Activated gamma-delta T cell treated with Interleukin-2 at 50 U/mL for 16 hours (primary cell): Measurements from ENCODE around the gene AHCTF1.
"Not testable (repeated sequence)": the region's sequence is repeated elsewhere in the genome, so short reads cannot be mapped to it uniquely, and the experiment has no call there.

ENCODE experiments used
- DNase-seq: peaks from one replicate; pipeline ENCODE4 v3.0.0-alpha.2; 2020

Gene AHCTF1

DNA sequence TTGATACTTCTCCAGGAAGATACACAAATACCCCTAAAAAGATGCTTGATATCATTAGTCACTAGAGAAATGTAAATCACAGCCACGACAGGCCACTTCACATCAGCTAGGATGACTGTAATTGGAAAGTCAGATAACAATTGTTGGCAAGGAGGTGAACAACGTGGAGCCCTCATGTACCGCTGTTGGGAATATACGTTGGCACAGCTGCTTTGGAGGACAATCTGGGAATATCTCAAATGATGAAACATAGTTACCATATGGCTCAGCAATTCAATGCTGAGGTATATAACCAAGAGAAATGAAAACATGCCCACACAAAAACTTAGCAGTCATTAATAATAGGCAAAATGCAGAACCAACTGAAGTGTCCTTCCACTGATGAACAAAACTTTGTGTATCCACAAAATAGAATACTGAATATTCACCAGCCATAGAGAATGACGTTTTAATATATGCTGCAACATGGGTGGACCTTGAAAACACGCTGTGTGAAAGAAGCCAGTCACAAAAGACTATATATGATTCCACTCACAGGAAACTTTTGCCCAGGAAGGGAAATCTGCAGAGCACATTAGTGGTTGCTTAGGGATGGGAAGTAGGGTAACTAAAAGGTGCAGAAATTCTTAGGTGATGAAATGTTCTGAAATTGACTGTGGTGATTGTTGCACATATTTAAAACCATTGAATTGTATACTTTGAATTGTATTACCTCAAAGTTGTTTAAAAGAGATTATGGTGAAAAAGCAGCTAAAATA is 95.4 kb downstream of the AHCTF1 start:
- DNase-seq = no peak

GRCh38 chr1:246831543-246831942 is 100.2 kb downstream of the AHCTF1 start:
- no peak for DNase-seq

DNA sequence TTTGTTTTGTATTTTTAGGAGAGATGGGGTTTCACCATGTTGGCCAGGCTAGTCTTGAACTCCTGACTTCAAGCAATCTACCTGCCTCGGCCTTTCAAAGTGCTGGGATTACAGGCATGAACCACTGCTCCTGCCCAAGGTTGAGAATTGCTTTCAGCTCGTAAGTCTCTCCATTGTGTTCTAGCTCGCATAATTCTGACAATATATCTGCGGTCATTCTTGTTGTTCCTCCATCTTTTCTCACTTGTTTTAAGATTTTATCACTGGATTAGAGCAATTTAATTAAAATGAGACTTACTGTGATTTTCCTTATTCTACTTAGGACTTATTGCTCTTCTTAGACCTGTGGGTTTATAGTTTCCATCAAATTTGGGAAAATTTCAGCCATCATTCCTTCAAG is 102.9 kb downstream of the AHCTF1 start:
- no peak for DNase-seq

GRCh38 chr1:246827396-246827795 is 104.4 kb downstream of the AHCTF1 start:
- no peak for DNase-seq

GRCh38 chr1:246825557-246826175 is 106.1 kb downstream of the AHCTF1 start:
- no peak for DNase-seq

DNA sequence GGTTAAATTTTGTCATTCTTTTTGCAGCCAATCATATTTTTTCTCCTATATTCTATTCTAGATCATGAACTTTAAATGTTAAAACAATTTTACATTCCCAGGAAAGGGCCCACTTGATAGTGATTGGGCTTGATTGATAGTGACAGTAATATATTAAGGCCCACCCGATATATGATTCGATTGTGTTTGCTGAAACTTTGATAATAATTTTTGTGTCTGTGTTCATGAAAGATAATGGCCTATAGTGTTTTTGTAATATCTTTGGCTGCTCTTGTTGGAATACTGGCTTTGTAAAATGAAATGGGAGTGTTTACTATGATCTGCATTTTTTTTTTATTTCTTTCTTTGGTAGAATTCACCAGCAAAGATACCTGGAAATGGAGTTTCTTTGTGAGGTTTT is 107.2 kb downstream of the AHCTF1 start:
- DNase-seq = no peak

DNA sequence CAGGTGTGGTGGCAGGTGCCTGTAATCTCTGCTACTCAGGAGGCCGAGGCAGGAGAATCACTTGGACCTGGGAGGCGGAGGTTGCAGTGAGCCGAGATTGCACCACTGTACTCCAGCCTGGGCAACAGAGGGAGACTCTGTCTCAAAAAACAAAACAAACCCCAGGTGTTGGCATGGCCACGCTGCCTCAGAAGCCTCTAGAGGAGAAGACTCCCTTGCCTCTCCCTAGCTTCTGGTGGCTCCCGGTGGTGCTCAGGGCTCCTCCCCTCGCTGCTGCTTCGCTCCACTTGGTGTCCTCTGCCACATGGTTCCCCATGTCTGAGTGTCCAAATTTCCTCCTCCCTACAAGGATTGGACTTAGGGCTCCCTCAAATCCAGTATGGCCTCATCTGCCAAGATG is 109.6 kb downstream of the AHCTF1 start:
- not testable (repeated sequence) for DNase-seq

DNA sequence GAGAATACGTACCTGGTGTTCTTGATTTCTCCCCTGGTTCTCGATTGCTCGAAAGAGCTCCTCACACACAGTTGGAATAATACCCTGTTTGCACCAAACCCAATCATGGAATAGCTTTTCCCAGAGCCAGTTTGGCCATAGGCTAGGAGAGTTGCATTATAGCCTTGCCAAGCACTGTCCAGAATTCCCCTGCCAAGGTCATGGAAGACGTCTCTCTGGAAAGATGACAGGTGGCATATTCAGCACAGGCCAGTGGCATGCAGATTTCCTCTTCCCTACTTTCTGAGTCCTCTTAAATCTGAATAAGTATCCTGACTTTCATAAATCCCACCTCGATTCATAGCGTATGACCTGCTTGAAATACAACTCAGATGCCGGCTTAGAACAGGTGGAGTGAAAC is 111.1 kb downstream of the AHCTF1 start:
- no peak for DNase-seq

DNA sequence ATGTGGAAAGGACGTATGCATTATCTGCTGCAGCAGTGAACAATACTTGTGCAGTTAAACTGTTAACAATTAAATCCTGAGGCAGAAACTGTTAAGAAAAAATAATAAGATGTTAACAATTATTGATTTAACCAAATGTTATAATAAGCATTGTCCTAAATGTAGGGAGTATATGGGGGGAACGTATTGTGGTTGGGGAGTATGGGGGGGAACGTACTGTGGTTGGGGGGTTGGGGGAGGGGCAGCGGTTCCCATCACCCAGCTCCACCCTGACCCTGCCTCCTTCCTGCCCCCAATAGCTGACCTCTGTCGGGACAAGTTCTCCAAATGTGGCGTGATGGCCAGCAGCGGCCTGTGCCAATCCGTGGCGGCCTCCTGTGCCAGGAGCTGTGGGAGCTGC is 114.0 kb downstream of the AHCTF1 start:
- not testable (repeated sequence) for DNase-seq

- no peak for DNase-seq
Observed at GRCh38 chr1:246815693-246816270, 116.0 kb downstream of the AHCTF1 start.

- no peak for DNase-seq
Observed at GRCh38 chr1:246814890-246815289, 116.9 kb downstream of the AHCTF1 start.

GRCh38 chr1:246813325-246813724 is 118.4 kb downstream of the AHCTF1 start:
- DNase-seq = not testable (repeated sequence)

DNA sequence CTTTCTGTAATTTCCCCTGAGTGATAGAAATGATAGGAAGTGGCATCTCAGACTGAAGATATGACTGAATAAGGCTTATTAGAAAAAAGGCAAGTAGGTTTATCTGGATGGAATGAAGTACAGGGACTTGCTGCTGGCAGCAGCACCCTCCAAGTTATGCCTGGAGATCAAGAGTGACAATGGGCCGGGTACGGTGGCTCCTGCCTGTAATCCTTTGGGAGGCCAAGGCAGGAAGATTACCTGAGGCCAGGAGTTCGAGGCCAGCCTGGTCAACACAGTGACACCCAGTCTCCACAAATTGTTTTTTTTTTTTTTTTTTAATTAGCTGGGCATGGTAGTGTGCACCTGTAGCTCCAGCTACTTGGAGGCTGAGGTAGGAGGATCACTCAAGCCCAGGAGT is 119.8 kb downstream of the AHCTF1 start:
- DNase-seq = no peak

DNA sequence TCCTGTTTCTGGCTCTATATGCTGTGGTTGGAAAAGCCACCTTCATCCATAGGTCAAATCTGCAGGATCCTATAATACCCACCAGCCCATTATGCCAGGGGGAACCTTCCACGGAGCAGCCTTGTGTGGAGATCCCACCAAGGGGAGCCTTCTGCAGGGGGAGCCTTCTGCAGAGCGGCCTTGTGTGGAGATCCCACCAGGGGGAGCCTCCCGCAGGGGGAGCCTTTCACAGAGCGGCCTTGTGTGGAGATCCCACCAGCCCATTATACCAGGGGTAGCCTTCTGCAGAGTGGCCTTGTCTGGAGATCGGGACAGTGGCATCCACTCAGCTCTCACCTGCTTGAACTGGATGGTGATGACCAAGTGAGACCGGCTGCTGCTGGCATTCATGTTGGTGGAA is 122.3 kb downstream of the AHCTF1 start:
- DNase-seq = no peak

GRCh38 chr1:246805135-246805716 is 126.5 kb downstream of the AHCTF1 start:
- DNase-seq = no peak

- no peak for DNase-seq
Observed at GRCh38 chr1:246803883-246804282, 127.9 kb downstream of the AHCTF1 start.

DNA sequence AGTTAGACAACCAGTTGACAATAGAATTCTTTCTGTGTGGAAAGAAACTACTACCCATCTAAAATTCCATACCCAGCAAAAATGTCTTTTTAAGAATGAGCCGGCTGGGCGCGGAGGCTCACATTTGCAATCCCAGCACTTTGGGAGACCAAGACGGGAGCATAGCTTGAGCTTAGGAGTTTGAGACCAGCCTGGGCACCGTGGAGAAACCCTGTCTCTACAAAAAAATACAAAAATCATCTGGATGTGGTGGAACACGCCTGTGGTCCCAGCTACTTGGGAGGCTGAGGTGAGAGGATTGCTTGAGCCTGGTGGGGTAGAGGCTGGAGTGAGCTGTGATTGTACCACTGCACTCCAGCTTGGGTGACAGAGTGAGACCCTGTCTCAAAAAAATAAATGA is 128.4 kb downstream of the AHCTF1 start:
- DNase-seq = no peak

- DNase-seq = no peak
Observed at GRCh38 chr1:246801241-246802020, 130.3 kb downstream of the AHCTF1 start.

DNA sequence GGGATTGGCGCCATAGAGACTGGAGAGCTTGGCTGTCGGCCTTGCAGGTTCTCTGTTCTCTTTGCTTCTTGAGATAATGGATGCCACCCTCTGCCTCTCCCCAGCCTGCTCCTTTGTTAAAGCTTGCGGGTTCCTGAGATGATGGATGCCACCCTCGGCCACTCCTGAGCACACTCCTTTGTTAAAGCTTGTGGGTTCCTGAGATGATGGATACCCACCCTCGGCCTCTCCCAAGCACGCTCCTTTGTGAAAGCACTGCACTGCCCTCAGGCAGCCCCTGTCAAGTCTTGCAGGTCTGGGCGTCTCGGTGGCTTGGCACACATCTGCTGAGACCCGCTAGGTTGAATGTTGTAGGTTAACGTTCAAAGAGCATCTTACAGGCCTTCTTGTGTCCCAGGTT is 131.0 kb downstream of the AHCTF1 start:
- no peak for DNase-seq

GRCh38 chr1:246800356-246800755 is 131.4 kb downstream of the AHCTF1 start:
- no peak for DNase-seq

DNA sequence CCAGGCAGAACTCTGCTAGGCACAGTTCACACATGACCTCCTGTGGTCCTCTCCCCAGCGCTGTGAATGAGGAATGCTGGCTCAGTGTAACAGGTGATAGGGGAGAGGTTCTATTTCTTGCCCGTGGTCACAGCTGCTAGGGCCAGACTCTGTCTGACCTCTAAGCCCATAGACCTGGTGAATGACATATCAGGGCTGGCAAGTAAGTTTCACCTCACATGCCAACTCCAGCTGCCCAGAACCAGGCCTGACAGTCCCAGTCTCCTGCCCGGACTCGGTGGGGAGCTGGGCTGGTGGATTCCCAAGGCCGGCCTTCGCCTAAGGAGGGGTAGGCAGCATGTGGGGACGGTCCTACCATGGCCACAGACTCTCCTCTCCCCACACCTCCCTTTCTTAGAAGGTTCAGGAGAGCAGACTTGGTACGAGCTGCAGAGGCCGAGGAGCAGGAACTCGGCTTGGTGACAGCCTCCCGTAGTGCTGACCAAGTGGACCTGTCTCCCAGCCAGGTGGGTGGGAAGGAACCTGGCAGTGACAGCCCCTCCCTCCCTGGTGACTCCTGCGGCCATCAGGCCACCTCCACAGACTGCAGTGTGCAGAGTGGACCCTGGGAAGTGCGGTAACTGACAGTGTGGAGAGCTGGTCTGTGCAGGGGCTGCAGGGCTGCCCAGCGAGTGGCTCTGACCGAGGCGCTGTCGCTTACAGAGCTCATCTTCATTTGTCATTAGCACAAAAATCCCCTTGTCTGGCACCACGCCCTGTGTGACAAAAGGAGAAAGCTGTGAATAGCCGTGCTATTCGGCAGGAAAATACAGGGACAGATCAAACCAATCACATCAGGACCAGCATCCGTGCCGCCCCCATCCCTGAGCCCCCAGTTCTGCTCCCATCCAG is 132.9 kb downstream of the AHCTF1 start:
- DNase-seq = no peak

- DNase-seq = no peak
Observed at GRCh38 chr1:246798107-246798506, 133.6 kb downstream of the AHCTF1 start.
